CD14-positive monocyte (primary cell): ENCODE results near the gene TRIOBP. TPM values are rescaled to one million over a fixed set of nuclear protein-coding genes. Genes with fewer than 3 reads are reported as not detected.

ENCODE experiments used
- DNase-seq, 3 donors: peaks; one replicate each; pipeline ENCODE4 v3.0.0-alpha.2; 2011 to 2022
- H2AFZ ChIP-seq: 2 replicates; pipeline ENCODE4 v1.6.0; 2012; ENCODE audit warnings: mild to moderate bottlenecking, low read depth, low read length, inconsistent platforms; ENCODE audit not compliant: insufficient read depth, poor library complexity, severe bottlenecking
- H3K27ac ChIP-seq, 2 donors: 1 replicate in 1 of 2; 2 replicates in 1 of 2; pipeline ENCODE4 v1.5.1; 2012 to 2013; ENCODE audit warnings: low read length in 2 of 2, control low read depth in 1 of 2, inconsistent platforms in 1 of 2, low read depth in 1 of 2, mild to moderate bottlenecking in 1 of 2
- H3K27me3 ChIP-seq, 2 donors: one replicate each; pipeline versions ENCODE4 v1.6.0 to v1.6.1; 2011 to 2013; ENCODE audit warnings: low read length in 2 of 2; ENCODE audit not compliant: control insufficient read depth in 2 of 2, insufficient read depth in 2 of 2
- H3K36me3 ChIP-seq, 2 donors: replicated peaks in 1 of 2; 1 replicate in 1 of 2; 2 replicates in 1 of 2; pipeline versions ENCODE4 v1.5.1 to v1.6.1; 2012 to 2013; ENCODE audit warnings: low read length in 2 of 2, control low read depth in 1 of 2, inconsistent platforms in 1 of 2, mild to moderate bottlenecking in 1 of 2; ENCODE audit not compliant: insufficient read depth in 2 of 2, control insufficient read depth in 1 of 2
- H3K4me1 ChIP-seq, 2 donors: 1 replicate in 1 of 2; 2 replicates in 1 of 2; pipeline versions ENCODE4 v1.5.1 to v1.6.1; 2012 to 2013; ENCODE audit warnings: low read length in 2 of 2, control low read depth in 1 of 2, inconsistent platforms in 1 of 2, mild to moderate bottlenecking in 1 of 2, moderate library complexity in 1 of 2; ENCODE audit not compliant: insufficient read depth in 2 of 2, control insufficient read depth in 1 of 2
- H3K4me2 ChIP-seq: replicated peaks from 2 replicates; pipeline ENCODE3; 2012; ENCODE audit warnings: low read length, moderate library complexity, mild to moderate bottlenecking; ENCODE audit not compliant: poor library complexity, severe bottlenecking; ENCODE audit errors: extremely low read depth
- H3K4me3 ChIP-seq, 3 experiments: fragments of 200-600 bp in 1 of 3; sonication (generic) in 1 of 3; replicated peaks in 1 of 3; 1 replicate in 2 of 3; 2 replicates in 1 of 3; pipeline ENCODE4 v1.5.1; 2011 to 2013; ENCODE audit warnings: low read length in 3 of 3, mild to moderate bottlenecking in 3 of 3, control low read depth in 2 of 3, low read depth in 2 of 3, inconsistent platforms in 1 of 3, moderate library complexity in 1 of 3
- H3K79me2 ChIP-seq: 2 replicates; pipeline ENCODE4 v1.6.0; 2012; ENCODE audit warnings: mild to moderate bottlenecking, control low read depth, inconsistent platforms, low read length, moderate library complexity; ENCODE audit not compliant: insufficient read depth
- H3K9ac ChIP-seq: 2 replicates; pipeline ENCODE4 v1.6.0; 2017; ENCODE audit warnings: low read length, mild to moderate bottlenecking; ENCODE audit not compliant: insufficient read depth, poor library complexity, severe bottlenecking
- H3K9me3 ChIP-seq, 2 donors: replicated peaks in 1 of 2; 1 replicate in 1 of 2; 2 replicates in 1 of 2; pipeline versions ENCODE4 v1.5.1 to v1.6.1; 2012 to 2013; ENCODE audit warnings: low read length in 2 of 2, control low read depth in 1 of 2; ENCODE audit not compliant: control insufficient read depth in 1 of 2, insufficient read depth in 1 of 2
- H4K20me1 ChIP-seq: 2 replicates; pipeline ENCODE4 v1.6.0; 2012; ENCODE audit warnings: mild to moderate bottlenecking, low read length, control low read depth, moderate library complexity; ENCODE audit not compliant: insufficient read depth
- H3K27ac Mint-ChIP-seq, 7 donors: one replicate each; pipeline ENCODE4 v1.8.0; 2020; ENCODE audit warnings: mild to moderate bottlenecking in 7 of 7, mixed read lengths in 7 of 7, moderate library complexity in 6 of 7, inconsistent platforms in 2 of 7
- H3K27me3 Mint-ChIP-seq, 3 donors: one replicate each; pipeline ENCODE4 v1.8.0; 2021 to 2022; ENCODE audit warnings: low read depth in 3 of 3, mild to moderate bottlenecking in 3 of 3, mixed read lengths in 3 of 3, moderate library complexity in 3 of 3, inconsistent platforms in 1 of 3
- H3K36me3 Mint-ChIP-seq, 2 donors: one replicate each; pipeline ENCODE4 v1.8.0; 2020; ENCODE audit warnings: mixed read lengths in 2 of 2, inconsistent platforms in 1 of 2, mild to moderate bottlenecking in 1 of 2
- H3K4me1 Mint-ChIP-seq: one replicate; pipeline ENCODE4 v1.8.0; 2020; ENCODE audit warnings: mild to moderate bottlenecking, mixed read lengths
- H3K4me3 Mint-ChIP-seq, 2 donors: one replicate each; pipeline ENCODE4 v1.8.0; 2020; ENCODE audit warnings: mild to moderate bottlenecking in 2 of 2, mixed read lengths in 2 of 2, moderate library complexity in 1 of 2
- H3K9me3 Mint-ChIP-seq, 7 donors: one replicate each; pipeline ENCODE4 v1.8.0; 2020 to 2022; ENCODE audit warnings: mixed read lengths in 7 of 7, mild to moderate bottlenecking in 6 of 7, moderate library complexity in 6 of 7, inconsistent platforms in 2 of 7
- CTCF ChIP-seq: fragments of 200-600 bp; IDR thresholded peaks from one replicate; pipeline ENCODE4 v1.8.0; 2022; ENCODE audit warnings: antibody characterized with exemption, mild to moderate bottlenecking
- WGBS: methylation state at CpG from one replicate; pipeline ENCODE4 v1.1.5; 2013; ENCODE audit warnings: missing lambda C conversion rate; ENCODE audit not compliant: insufficient coverage; 5-methylcytosine and 5-hydroxymethylcytosine counted together
- intact Hi-C, 2 donors: fragments of 100-400 bp; cut with micrococcal nuclease; formaldehyde crosslinking; loops; one replicate each; pipeline versions ENCODE4 v1.15.0 to v1.15.1; 2023
- polyA plus RNA-seq, 3 donors: library from polyadenylated mRNA; depleted of rRNA in 1 of 3; unstranded in 2 of 3; stranded (reverse) in 1 of 3; fragments of 300-500 nt in 2 of 3; fragments of >200 nt in 1 of 3; fragmentation: Illumina TruSeq in 2 of 3; gene quantifications; 1 replicate in 2 of 3; 2 replicates in 1 of 3; pipeline ENCODE4 v1.2.3, GENCODE V29; 2012 to 2021

TRIOBP gene
- polyA plus RNA-seq, 3 donors: 43.0 to 46.6 (median 44.7) TPM

DNA sequence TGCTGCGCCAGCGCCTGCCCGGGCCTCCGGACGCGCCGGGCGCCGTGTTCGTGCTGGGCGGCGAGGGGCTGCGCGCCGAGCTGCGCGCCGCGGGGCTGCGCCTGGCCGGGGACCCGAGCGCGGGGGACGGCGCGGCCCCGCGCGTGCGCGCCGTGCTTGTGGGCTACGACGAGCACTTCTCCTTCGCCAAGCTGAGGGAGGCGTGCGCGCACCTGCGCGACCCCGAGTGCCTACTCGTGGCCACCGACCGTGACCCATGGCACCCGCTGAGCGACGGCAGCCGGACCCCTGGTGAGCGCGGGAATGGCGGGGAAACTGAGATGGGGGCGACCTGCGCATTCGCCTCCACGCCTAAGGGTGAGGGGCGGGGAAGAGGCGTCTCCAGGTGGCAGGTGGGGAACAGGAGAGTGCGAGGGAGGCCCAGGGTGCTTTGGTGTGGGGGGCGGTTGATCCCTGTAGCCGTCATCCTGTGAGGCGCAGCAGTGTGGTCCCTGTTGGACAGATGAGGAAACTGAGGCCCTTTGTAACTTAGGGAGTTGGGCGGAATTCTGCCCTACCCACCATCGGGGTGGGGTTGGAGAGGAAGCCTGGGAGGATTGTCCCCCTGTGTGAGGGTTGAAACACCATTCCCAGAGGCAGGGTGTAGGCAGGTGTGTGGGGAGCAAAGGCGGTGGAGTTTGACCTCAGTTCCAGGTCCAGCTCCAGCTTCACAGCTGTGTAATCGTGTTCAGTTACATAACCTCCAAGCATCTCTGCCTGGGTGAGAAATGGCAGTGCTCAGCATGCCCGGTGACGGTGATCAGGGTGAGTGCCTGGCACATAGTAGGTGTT lies 37.6 kb upstream of the TRIOBP start:
- Histone ChIP-seq H4K20me1 (peaks cover 49% of the 10 kb centered on the region), H3K9me3 (no peaks in the 10 kb centered on the region), H3K27ac (no peak overlapping the region), H3K4me3 (peak overlapping the region; percentile 26 to 71 (median 43)), H3K79me2 (peaks cover 47% of the 10 kb centered on the region), H3K4me2 (peak overlapping the region; percentile 93), H3K36me3 (peaks cover 6 to 15% of the 10 kb centered on the region in 2 donors), H3K9ac (peak overlapping the region; percentile 19), H3K4me1 (peaks cover 42 to 51% of the 10 kb centered on the region in 2 donors), H2AFZ (peak overlapping the region; percentile 56), H3K27me3 (no peaks in the 10 kb centered on the region)
- intact Hi-C loops: loop anchor here in 1 of 2 donors (2.0 kb wide), 1 partner anchor 18 kb away; no protein-coding TSS in a partner anchor
- peak overlapping the region; percentile 76 to 83 for H3K4me3 Mint-ChIP-seq
- peak overlapping the region in 5 of 7 donors; percentile 30 to 73 (median 50) for H3K27ac Mint-ChIP-seq
- peaks cover 0 to 4% (median 0%) of the 10 kb centered on the region in 3 donors for H3K27me3 Mint-ChIP-seq
- peaks cover 0 to 2% (median 0%) of the 10 kb centered on the region in 7 donors for H3K9me3 Mint-ChIP-seq
- 3% methylated on average over 65 of the region's 68 CpGs for WGBS
- H3K4me1 Mint-ChIP-seq: peaks cover 44% of the 10 kb centered on the region
- H3K36me3 Mint-ChIP-seq: peaks cover 7 to 12% of the 10 kb centered on the region in 2 donors
- TF ChIP-seq CTCF: no peak
- DNase-seq: peak in 1 of 3 donors; percentile 31

DNA sequence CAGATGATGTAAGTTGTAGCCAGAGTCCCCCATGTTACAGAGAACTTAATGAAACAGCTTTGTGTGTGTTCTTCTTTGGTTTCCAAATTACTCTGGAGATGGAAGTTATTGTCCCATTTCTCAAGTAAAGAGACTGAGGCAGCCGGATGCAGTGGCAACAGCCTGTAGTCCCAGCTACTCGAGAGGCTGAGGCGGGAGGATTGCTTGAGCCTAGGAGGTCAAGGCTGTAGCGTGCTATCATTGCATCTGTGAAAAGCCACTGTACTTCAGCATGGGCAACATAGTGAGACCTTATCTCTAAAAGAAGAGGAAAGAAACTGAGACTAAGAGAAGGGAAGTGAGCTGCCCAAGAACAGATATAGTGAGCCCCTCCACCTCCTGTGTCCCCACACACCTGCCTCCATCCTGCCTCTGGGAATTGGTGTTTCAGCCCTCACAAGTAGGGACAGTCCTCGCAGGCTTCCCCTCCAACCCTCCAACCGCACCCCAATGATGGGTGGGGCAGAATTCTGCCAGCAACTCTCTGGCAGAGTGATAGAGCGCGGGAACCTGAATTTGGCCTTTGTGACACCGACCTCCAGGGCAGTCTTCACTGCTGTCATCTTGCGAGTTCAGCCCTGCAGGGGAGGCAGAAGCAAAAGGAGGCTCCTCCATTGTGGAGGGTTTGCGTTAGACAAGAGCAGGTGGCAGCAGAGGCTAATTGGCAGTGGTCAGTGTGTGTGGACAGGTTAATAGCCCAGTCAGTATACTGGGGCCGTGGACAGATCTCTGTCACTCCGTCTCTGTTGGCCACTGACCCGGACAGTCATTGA lies 36.7 kb upstream of the TRIOBP start:
- peak overlapping the region in 4 of 7 donors; percentile 30 to 59 (median 49) for H3K27ac Mint-ChIP-seq
- H3K9me3 Mint-ChIP-seq: peaks cover 0 to 2% (median 0%) of the 10 kb centered on the region in 7 donors
- peaks cover 0 to 4% (median 0%) of the 10 kb centered on the region in 3 donors for H3K27me3 Mint-ChIP-seq
- DNase-seq: no peak
- peaks cover 0 to 7% of the 10 kb centered on the region in 2 donors for H3K36me3 ChIP-seq
- peak overlapping the region; percentile 93 for H3K4me2 ChIP-seq
- no peaks in the 10 kb centered on the region for H3K27me3 ChIP-seq
- H3K9ac ChIP-seq: peak overlapping the region; percentile 19
- H3K4me1 Mint-ChIP-seq: peaks cover 44% of the 10 kb centered on the region
- peaks cover 41% of the 10 kb centered on the region for H4K20me1 ChIP-seq
- H2AFZ ChIP-seq: no peak overlapping the region
- WGBS: 83% methylated on average over 10 of the region's 14 CpGs
- H3K9me3 ChIP-seq: no peaks in the 10 kb centered on the region
- peaks cover 56% of the 10 kb centered on the region for H3K79me2 ChIP-seq
- no peak for TF ChIP-seq CTCF
- H3K4me3 Mint-ChIP-seq: peak overlapping the region; percentile 76 to 83
- peaks cover 2 to 5% of the 10 kb centered on the region in 2 donors for H3K36me3 Mint-ChIP-seq
- H3K4me3 ChIP-seq: peak overlapping the region in 1 of 3 experiments; percentile 71
- H3K4me1 ChIP-seq: peaks cover 42 to 51% of the 10 kb centered on the region in 2 donors
- intact Hi-C loops: loop anchor here in 1 of 2 donors (2.0 kb wide), 1 partner anchor 17 kb away; no protein-coding TSS in a partner anchor
- no peak overlapping the region for H3K27ac ChIP-seq
